ENCODE measurements around the gene ZNF860. TPM values are rescaled to one million over a fixed set of nuclear protein-coding genes. Genes with fewer than 3 reads are reported as not detected.

Gene ZNF860
- total and polyA plus RNA-seq, 4 donors, result 0.25 to 1.8 (median 0.48) TPM

DNA sequence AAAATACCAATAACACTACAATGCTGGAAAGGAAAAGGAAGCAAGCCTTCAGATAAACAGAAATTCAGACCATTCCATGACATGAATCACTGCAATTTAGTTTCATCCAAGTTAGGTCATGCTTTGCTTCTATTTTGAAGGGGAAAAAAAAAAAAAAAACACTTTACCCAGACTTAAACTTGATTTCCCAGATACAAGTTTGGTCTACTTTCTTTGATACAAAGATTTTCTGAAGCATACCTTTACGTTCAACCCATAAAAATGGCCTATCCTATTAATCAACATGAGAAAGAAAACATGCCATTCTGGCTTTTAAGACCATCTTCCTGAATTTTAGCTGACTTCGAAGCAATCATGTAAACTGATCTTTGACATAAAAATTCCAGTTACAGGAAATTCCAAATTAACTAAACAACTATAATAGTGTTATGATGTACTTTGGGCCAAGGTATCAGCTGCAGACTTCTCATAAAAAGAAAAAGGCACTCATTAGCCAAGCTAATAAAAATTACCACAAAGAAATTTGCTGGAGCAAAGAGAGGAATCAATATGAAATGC lies 13.1 kb upstream of the ZNF860 start:
- Histone ChIP-seq H3K4me1 (ENCODE audit: control insufficient read depth in 1 of 2, insufficient read depth in 2 of 2, low read length in 2 of 2) (peaks cover 0 to 5% of the 10 kb centered on the region in 2 donors), H3K9me3 (ENCODE audit: control insufficient read depth, low read length) (no peaks in the 10 kb centered on the region), H3K36me3 (ENCODE audit: control insufficient read depth in 1 of 2, insufficient read depth in 2 of 2, low read length in 1 of 2) (no peaks in the 10 kb centered on the region), H3K4me3 (ENCODE audit: low read length in 2 of 2) (peak overlapping the region in 1 of 2 donors; percentile 18), H3K27me3 (ENCODE audit: control insufficient read depth in 1 of 2, insufficient read depth in 2 of 2, low read length in 1 of 2) (no peaks in the 10 kb centered on the region), H3K27ac (ENCODE audit: low read depth in 1 of 2, low read length in 2 of 2) (peak overlapping the region in 1 of 2 donors; percentile 80)
- DNase-seq (no peak), ATAC-seq (ENCODE audit: low FRiP score) (no peak)
- 13 to 21% methylated on average over 2 of the region's 2 CpGs for WGBS, 2 donors
- intact Hi-C loops (cut with DNase I), result no loop called here

DNA sequence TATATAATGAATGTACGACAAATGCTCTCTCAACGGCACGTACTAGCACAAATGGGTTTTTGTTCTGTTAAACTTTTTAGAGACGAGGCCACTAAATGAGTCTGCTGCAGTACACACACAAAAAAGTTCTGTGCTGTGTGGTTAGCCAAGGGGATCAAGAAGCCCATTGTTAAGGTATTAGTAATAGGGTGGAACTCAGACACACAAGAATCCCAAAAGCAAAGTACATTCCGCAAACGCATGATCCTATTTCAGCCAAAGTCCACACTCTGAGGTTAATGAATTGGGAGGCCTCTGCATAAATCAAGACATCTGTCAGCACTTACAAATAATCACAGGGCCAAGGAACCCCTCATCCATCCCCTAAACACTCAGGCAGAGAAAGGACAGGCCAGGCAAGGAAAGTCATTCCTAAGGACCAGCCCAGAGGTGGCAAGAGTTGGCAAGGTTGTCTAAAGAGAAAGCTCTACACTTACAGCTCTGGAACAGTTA lies 12.6 kb upstream of the ZNF860 start:
- ATAC-seq (ENCODE audit: low FRiP score), result peak; percentile 74
- 14 to 18% methylated on average over 6 of the region's 6 CpGs for WGBS, 2 donors

GRCh38 chr3:31971607-31972006 lies 9.9 kb upstream of the ZNF860 start:
- Histone ChIP-seq H3K4me1 (ENCODE audit: control insufficient read depth in 1 of 2, insufficient read depth in 2 of 2, low read length in 2 of 2) (peaks cover 0 to 5% of the 10 kb centered on the region in 2 donors), H3K9me3 (ENCODE audit: control insufficient read depth, low read length) (no peaks in the 10 kb centered on the region), H3K27me3 (ENCODE audit: control insufficient read depth in 1 of 2, insufficient read depth in 2 of 2, low read length in 1 of 2) (no peaks in the 10 kb centered on the region), H3K27ac (ENCODE audit: low read depth in 1 of 2, low read length in 2 of 2) (no peak overlapping the region), H3K4me3 (ENCODE audit: low read length in 2 of 2) (no peak overlapping the region), H3K36me3 (ENCODE audit: control insufficient read depth in 1 of 2, insufficient read depth in 2 of 2, low read length in 1 of 2) (peaks cover 0 to 3% of the 10 kb centered on the region in 2 donors)
- ATAC-seq (ENCODE audit: low FRiP score) (no peak), DNase-seq (no peak)
- intact Hi-C loops (cut with DNase I), result no loop called here
- 96 to 98% methylated on average over 3 of the region's 3 CpGs for whole genome bisulfite sequencing, 2 donors

More for the DNA sequence above, 12.6 kb upstream of the ZNF860 start:
- H3K36me3 ChIP-seq (ENCODE audit: control insufficient read depth in 1 of 2, insufficient read depth in 2 of 2, low read length in 1 of 2), result no peaks in the 10 kb centered on the region
- intact Hi-C loops (cut with DNase I), result no loop called here
- no peak for DNase-seq
- peaks cover 0 to 5% of the 10 kb centered on the region in 2 donors for H3K4me1 ChIP-seq (ENCODE audit: control insufficient read depth in 1 of 2, insufficient read depth in 2 of 2, low read length in 2 of 2)
- no peak overlapping the region for H3K4me3 ChIP-seq (ENCODE audit: low read length in 2 of 2)
- no peaks in the 10 kb centered on the region for H3K9me3 ChIP-seq (ENCODE audit: control insufficient read depth, low read length)
- H3K27ac ChIP-seq (ENCODE audit: low read depth in 1 of 2, low read length in 2 of 2), result peak overlapping the region; percentile 80 to 95
- no peaks in the 10 kb centered on the region for H3K27me3 ChIP-seq (ENCODE audit: control insufficient read depth in 1 of 2, insufficient read depth in 2 of 2, low read length in 1 of 2)

DNA sequence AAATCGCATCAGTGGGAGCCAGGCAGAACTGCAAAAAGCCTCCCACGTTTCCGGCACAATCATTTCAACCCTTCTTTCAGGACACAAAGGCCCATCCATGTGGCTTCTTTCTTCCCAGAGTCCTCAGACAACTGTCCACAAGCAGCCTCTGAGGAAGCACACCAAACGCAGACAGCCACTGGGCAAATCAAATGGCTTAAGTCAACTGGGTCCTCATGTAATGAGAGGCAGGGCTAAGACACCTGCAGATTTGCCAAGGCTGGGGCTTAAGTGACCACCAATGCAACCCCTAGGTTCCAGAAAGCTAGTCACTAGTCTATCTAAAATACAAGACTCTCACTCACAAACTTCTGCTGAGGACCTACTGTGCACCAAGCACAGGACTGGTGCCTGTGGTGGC lies 8.5 kb upstream of the ZNF860 start:
- DNase-seq (no peak), ATAC-seq (ENCODE audit: low FRiP score) (no peak)
- intact Hi-C loops (cut with DNase I), result no loop called here

GRCh38 chr3:31973837-31974236 lies 7.7 kb upstream of the ZNF860 start:
- peaks cover 0 to 3% of the 10 kb centered on the region in 2 donors for H3K4me1 ChIP-seq (ENCODE audit: control insufficient read depth in 1 of 2, insufficient read depth in 2 of 2, low read length in 2 of 2)
- peaks cover 0 to 3% of the 10 kb centered on the region in 2 donors for H3K36me3 ChIP-seq (ENCODE audit: control insufficient read depth in 1 of 2, insufficient read depth in 2 of 2, low read length in 1 of 2)
- no peak overlapping the region for H3K4me3 ChIP-seq (ENCODE audit: low read length in 2 of 2)
- H3K27me3 ChIP-seq (ENCODE audit: control insufficient read depth in 1 of 2, insufficient read depth in 2 of 2, low read length in 1 of 2), result no peaks in the 10 kb centered on the region
- 98 to 99% methylated on average over 5 of the region's 5 CpGs for WGBS, 2 donors
- DNase-seq, result no peak
- H3K9me3 ChIP-seq (ENCODE audit: control insufficient read depth, low read length), result no peaks in the 10 kb centered on the region
- H3K27ac ChIP-seq (ENCODE audit: low read depth in 1 of 2, low read length in 2 of 2), result no peak overlapping the region
- no peak for ATAC-seq (ENCODE audit: low FRiP score)
- intact Hi-C loops (cut with DNase I), result no loop called here

More for the DNA sequence above, 8.5 kb upstream of the ZNF860 start:
- Histone ChIP-seq H3K9me3 (ENCODE audit: control insufficient read depth, low read length) (no peaks in the 10 kb centered on the region), H3K27ac (ENCODE audit: low read depth in 1 of 2, low read length in 2 of 2) (no peak overlapping the region), H3K4me3 (ENCODE audit: low read length in 2 of 2) (no peak overlapping the region), H3K27me3 (ENCODE audit: control insufficient read depth in 1 of 2, insufficient read depth in 2 of 2, low read length in 1 of 2) (no peaks in the 10 kb centered on the region), H3K4me1 (ENCODE audit: control insufficient read depth in 1 of 2, insufficient read depth in 2 of 2, low read length in 2 of 2) (peaks cover 0 to 3% of the 10 kb centered on the region in 2 donors), H3K36me3 (ENCODE audit: control insufficient read depth in 1 of 2, insufficient read depth in 2 of 2, low read length in 1 of 2) (peaks cover 0 to 3% of the 10 kb centered on the region in 2 donors)
- WGBS, 2 donors, result 56 to 65% methylated on average over 4 of the region's 4 CpGs

GRCh38 chr3:31974471-31974870 lies 7.1 kb upstream of the ZNF860 start:
- 80 to 83% methylated on average over 5 of the region's 5 CpGs for WGBS, 2 donors
- H3K9me3 ChIP-seq (ENCODE audit: control insufficient read depth, low read length), result no peaks in the 10 kb centered on the region
- no peak overlapping the region for H3K27ac ChIP-seq (ENCODE audit: low read depth in 1 of 2, low read length in 2 of 2)
- H3K4me3 ChIP-seq (ENCODE audit: low read length in 2 of 2), result no peak overlapping the region
- no peaks in the 10 kb centered on the region for H3K27me3 ChIP-seq (ENCODE audit: control insufficient read depth in 1 of 2, insufficient read depth in 2 of 2, low read length in 1 of 2)
- intact Hi-C loops (cut with DNase I), result no loop called here
- H3K36me3 ChIP-seq (ENCODE audit: control insufficient read depth in 1 of 2, insufficient read depth in 2 of 2, low read length in 1 of 2), result peaks cover 0 to 3% of the 10 kb centered on the region in 2 donors
- DNase-seq (no peak), ATAC-seq (ENCODE audit: low FRiP score) (no peak)
- no peaks in the 10 kb centered on the region for H3K4me1 ChIP-seq (ENCODE audit: control insufficient read depth in 1 of 2, insufficient read depth in 2 of 2, low read length in 2 of 2)

DNA sequence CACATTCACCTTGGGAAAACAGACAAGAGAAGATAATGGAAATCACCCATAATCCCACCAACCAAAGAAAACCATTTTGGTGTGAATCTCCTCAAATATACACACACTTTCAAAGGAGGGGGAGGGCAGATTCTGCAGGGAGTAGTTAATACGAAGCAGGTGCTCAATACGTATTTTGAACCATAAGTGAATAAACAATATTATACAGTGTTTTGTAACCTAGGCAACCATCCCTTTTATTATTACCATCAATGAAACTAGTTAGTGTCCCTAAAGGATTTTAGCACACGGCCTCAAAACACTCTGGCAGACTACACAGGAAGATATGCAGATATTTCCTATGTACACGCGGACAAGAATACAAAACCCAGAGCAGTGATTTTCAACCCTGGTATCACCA lies 6.6 kb upstream of the ZNF860 start:
- no peak overlapping the region for H3K4me3 ChIP-seq (ENCODE audit: low read length in 2 of 2)
- 94% methylated on average over 5 of the region's 5 CpGs for WGBS, 2 donors
- H3K27me3 ChIP-seq (ENCODE audit: control insufficient read depth in 1 of 2, insufficient read depth in 2 of 2, low read length in 1 of 2), result no peaks in the 10 kb centered on the region
- intact Hi-C loops (cut with DNase I), result no loop called here
- no peak overlapping the region for H3K27ac ChIP-seq (ENCODE audit: low read depth in 1 of 2, low read length in 2 of 2)
- no peak for DNase-seq
- no peaks in the 10 kb centered on the region for H3K9me3 ChIP-seq (ENCODE audit: control insufficient read depth, low read length)
- no peak for ATAC-seq (ENCODE audit: low FRiP score)
- H3K36me3 ChIP-seq (ENCODE audit: control insufficient read depth in 1 of 2, insufficient read depth in 2 of 2, low read length in 1 of 2), result peaks cover 0 to 3% of the 10 kb centered on the region in 2 donors
- no peaks in the 10 kb centered on the region for H3K4me1 ChIP-seq (ENCODE audit: control insufficient read depth in 1 of 2, insufficient read depth in 2 of 2, low read length in 2 of 2)

- intact Hi-C loops (cut with DNase I), result no loop called here
- H3K4me1 ChIP-seq (ENCODE audit: control insufficient read depth in 1 of 2, insufficient read depth in 2 of 2, low read length in 2 of 2), result no peaks in the 10 kb centered on the region
- no peaks in the 10 kb centered on the region for H3K9me3 ChIP-seq (ENCODE audit: control insufficient read depth, low read length)
- no peaks in the 10 kb centered on the region for H3K27me3 ChIP-seq (ENCODE audit: control insufficient read depth in 1 of 2, insufficient read depth in 2 of 2, low read length in 1 of 2)
- no peak for DNase-seq
- no peak for ATAC-seq (ENCODE audit: low FRiP score)
- 98 to 99% methylated on average over 2 of the region's 2 CpGs for WGBS, 2 donors
- peaks cover 0 to 3% of the 10 kb centered on the region in 2 donors for H3K36me3 ChIP-seq (ENCODE audit: control insufficient read depth in 1 of 2, insufficient read depth in 2 of 2, low read length in 1 of 2)
- no peak overlapping the region for H3K27ac ChIP-seq (ENCODE audit: low read depth in 1 of 2, low read length in 2 of 2)
- no peak overlapping the region for H3K4me3 ChIP-seq (ENCODE audit: low read length in 2 of 2)
Measured at GRCh38 chr3:31976302-31976701, 5.2 kb upstream of the ZNF860 start.

GRCh38 chr3:31977736-31978135 lies 3.8 kb upstream of the ZNF860 start:
- Histone ChIP-seq H3K36me3 (ENCODE audit: control insufficient read depth in 1 of 2, insufficient read depth in 2 of 2, low read length in 1 of 2) (peaks cover 0 to 3% of the 10 kb centered on the region in 2 donors), H3K27me3 (ENCODE audit: control insufficient read depth in 1 of 2, insufficient read depth in 2 of 2, low read length in 1 of 2) (no peaks in the 10 kb centered on the region), H3K4me3 (ENCODE audit: low read length in 2 of 2) (no peak overlapping the region), H3K27ac (ENCODE audit: low read depth in 1 of 2, low read length in 2 of 2) (no peak overlapping the region), H3K4me1 (ENCODE audit: control insufficient read depth in 1 of 2, insufficient read depth in 2 of 2, low read length in 2 of 2) (no peaks in the 10 kb centered on the region), H3K9me3 (ENCODE audit: control insufficient read depth, low read length) (no peaks in the 10 kb centered on the region)
- DNase-seq (no peak), ATAC-seq (ENCODE audit: low FRiP score) (no peak)
- WGBS, 2 donors, result 82 to 85% methylated on average over 2 of the region's 2 CpGs
- intact Hi-C loops (cut with DNase I), result no loop called here
